HepG2 (cell line): ENCODE measurements around the gene APLF. TPM values are rescaled to one million over a fixed set of nuclear protein-coding genes. Genes with fewer than 3 reads are reported as not detected.
A peak's percentile ranks its signal among the peaks of the same experiment; 100 is the strongest.

Experiments
- ATAC-seq: fragments of 200-7000 bp; cut with Tn5 transposase; 3 replicates; pipeline ENCODE4 v1.9.1; 2020; ENCODE audit warnings: mild to moderate bottlenecking, moderate library complexity
- BruUV-seq: library from RNA; stranded (reverse); fragments of 400-500 nt; replicated peaks from 2 replicates; lab custom pipeline; 2021; lab: Mats Ljungman, UMichigan
- CTCF ChIA-PET: fragments of 300-600 bp; formaldehyde crosslinking; extraction: SDS; loops from one replicate; lab custom pipeline; 2021; ENCODE audit warnings: low total read pairs, inconsistent platforms, low intra/inter-chr PET ratio; lab: Yijun Ruan, JAX
- POLR2A ChIA-PET: fragments of 350-600 bp; sonication (Branson Sonifier 250); formaldehyde crosslinking; loops from one replicate; lab custom pipeline; 2020; ENCODE audit warnings: antibody characterized with exemption, inconsistent platforms; lab: Yijun Ruan, JAX
- DNase-seq: peaks from one replicate; pipeline ENCODE4 v3.0.0-alpha.2; 2015; ENCODE audit warnings: low spot score
- FAIRE-seq: peaks from 3 replicates; lab custom pipeline; 2011; peaks lifted over from hg19 to GRCh38; lab: Jason Lieb, UNC
- H2AFZ ChIP-seq: one replicate; pipeline ENCODE4 v1.6.1; 2011; ENCODE audit warnings: low read length, inconsistent platforms
- H3K27ac ChIP-seq: fragments of 300-600 bp; 3 replicates; pipeline ENCODE4 v1.8.0; 2011; ENCODE audit warnings: mixed run types, mild to moderate bottlenecking, mixed read lengths, low read length, inconsistent platforms; ENCODE audit not compliant: insufficient read depth; ENCODE audit errors: extremely low read length
- H3K27me3 ChIP-seq, 2 experiments: fragments of 200-600 bp in 1 of 2; 2 replicates in 1 of 2; 3 replicates in 1 of 2; pipeline versions ENCODE4 v1.6.0 to v1.8.0; 2011; ENCODE audit warnings: low read length in 2 of 2, mild to moderate bottlenecking in 2 of 2, moderate library complexity in 2 of 2, inconsistent platforms in 1 of 2; ENCODE audit not compliant: insufficient read depth in 2 of 2, control insufficient read depth in 1 of 2
- H3K36me3 ChIP-seq, 2 experiments: fragments of 200-600 bp in 1 of 2; replicated peaks in 1 of 2; 2 replicates in 1 of 2; 3 replicates in 1 of 2; pipeline versions ENCODE4 v1.5.1 to v1.8.0; 2011; ENCODE audit warnings: low read length in 2 of 2, inconsistent platforms in 1 of 2; ENCODE audit not compliant: insufficient read depth in 2 of 2, control insufficient read depth in 1 of 2
- H3K4me1 ChIP-seq: 2 replicates; pipeline ENCODE4 v1.5.1; 2012; ENCODE audit warnings: low read length, inconsistent platforms; ENCODE audit not compliant: insufficient read depth
- H3K4me2 ChIP-seq: 2 replicates; pipeline ENCODE4 v1.6.0; 2011; ENCODE audit warnings: low read depth, low read length, inconsistent platforms
- H3K4me3 ChIP-seq, 3 experiments: fragments of 200-600 bp in 1 of 3; sonication (generic), shearing (Covaris generic) in 1 of 3; replicated peaks in 1 of 3; 2 replicates each; pipeline ENCODE4 v1.5.1; 2011 to 2016; ENCODE audit warnings: low read length in 3 of 3, inconsistent platforms in 2 of 3, low read depth in 2 of 3, mild to moderate bottlenecking in 2 of 3, control low read depth in 1 of 3, mixed read lengths in 1 of 3; ENCODE audit not compliant: insufficient read depth in 1 of 3
- H3K79me2 ChIP-seq: one replicate; pipeline ENCODE4 v1.6.1; 2011; ENCODE audit warnings: low read length, inconsistent platforms; ENCODE audit not compliant: insufficient read depth
- H3K9ac ChIP-seq: 2 replicates; pipeline ENCODE4 v1.6.0; 2011; ENCODE audit warnings: mild to moderate bottlenecking, low read depth, low read length, inconsistent platforms; ENCODE audit not compliant: insufficient read depth
- H3K9me3 ChIP-seq: 2 replicates; pipeline ENCODE4 v1.5.1; 2012; ENCODE audit warnings: mild to moderate bottlenecking, low read length
- H4K20me1 ChIP-seq: 2 replicates; pipeline ENCODE4 v1.6.0; 2011; ENCODE audit warnings: inconsistent platforms, mild to moderate bottlenecking, low read length, moderate library complexity; ENCODE audit not compliant: insufficient read depth
- NFYB ChIP-seq: sonication (generic); formaldehyde crosslinking; IDR thresholded peaks from 2 replicates; pipeline ENCODE4 v1.4.0; 2020; ENCODE audit warnings: missing genetic modification reagents
- ZNF558 ChIP-seq: sonication (generic); formaldehyde crosslinking; IDR thresholded peaks from 2 replicates; pipeline ENCODE4 v1.9.0; 2022; ENCODE audit warnings: mild to moderate bottlenecking, missing genetic modification reagents, borderline replicate concordance
- ZNF713 ChIP-seq: sonication (generic); formaldehyde crosslinking; IDR thresholded peaks from 2 replicates; pipeline ENCODE4 v1.4.0; 2020; ENCODE audit warnings: mild to moderate bottlenecking, missing genetic modification reagents
- WGBS: methylation state at CpG from one replicate; pipeline ENCODE4 v1.1.6; 2017; ENCODE audit warnings: low lambda C conversion rate; 5-methylcytosine and 5-hydroxymethylcytosine counted together
- in situ Hi-C: cut with HindIII; loops from 2 replicates; pipeline ENCODE4 v1.10.0; 2017; ENCODE audit warnings: low pct_unique_long_range_greater_than_20kb; ENCODE audit not compliant: extremely low pct_ligation_motif_present
- intact Hi-C: fragments of 100-400 bp; cut with micrococcal nuclease; formaldehyde crosslinking; loops from one replicate; pipeline ENCODE4 v1.10.0; 2022; ENCODE audit not compliant: unreplicated experiment
- polyA plus RNA-seq, 8 experiments: library from polyadenylated mRNA; depleted of rRNA in 3 of 8; stranded (reverse) in 7 of 8; unstranded in 1 of 8; fragments of >200 nt; fragmentation: Illumina TruSeq in 4 of 8; extraction: Trizol in 4 of 8; gene quantifications; 2 replicates each; pipeline versions ENCODE4 v1.2.1 to v1.2.3, GENCODE V29; 2011 to 2016; ENCODE audit warnings: low read depth in 4 of 8, missing spikeins in 1 of 8, mixed read lengths in 1 of 8; ENCODE audit not compliant: insufficient read depth in 1 of 8
- total RNA-seq, 5 experiments: library from RNA; depleted of rRNA; stranded (reverse); fragments of >200 nt; fragmentation: Illumina TruSeq; extraction: Trizol; gene quantifications; 2 replicates each; pipeline ENCODE4 v1.2.3, GENCODE V29; 2016; ENCODE audit warnings: low read depth in 1 of 5
- TF ChIP-seq, protein P1 (sequence below): sonication (generic); formaldehyde crosslinking; IDR thresholded peaks from 2 replicates; pipeline ENCODE4 v1.4.0; 2020; ENCODE audit warnings: missing genetic modification reagents, mild to moderate bottlenecking, borderline replicate concordance

The APLF gene
- total and polyA plus RNA-seq, 2 of the 13 experiments (the other 11 are each of a cell fraction or from before 2014, with no cell fraction given) = 0.45 to 2.2 TPM

GRCh38 chr2:68483011-68483410 is 15.6 kb downstream of the APLF start:
- Histone ChIP-seq H3K79me2 (no peaks in the 10 kb centered on the region), H4K20me1 (no peaks in the 10 kb centered on the region), H3K9ac (no peak overlapping the region), H3K36me3 (no peaks in the 10 kb centered on the region), H3K4me1 (no peaks in the 10 kb centered on the region), H3K27ac (no peak overlapping the region), H3K4me3 (no peak overlapping the region), H3K4me2 (no peak overlapping the region), H3K27me3 (no peaks in the 10 kb centered on the region), H2AFZ (no peak overlapping the region), H3K9me3 (no peaks in the 10 kb centered on the region)
- TF ChIP-seq NFYB (CRISPR knock-in tag) (no peak), ZNF713 (CRISPR knock-in tag) (no peak), ZNF558 (CRISPR knock-in tag) (no peak)
- TF ChIP-seq, protein P1, sequence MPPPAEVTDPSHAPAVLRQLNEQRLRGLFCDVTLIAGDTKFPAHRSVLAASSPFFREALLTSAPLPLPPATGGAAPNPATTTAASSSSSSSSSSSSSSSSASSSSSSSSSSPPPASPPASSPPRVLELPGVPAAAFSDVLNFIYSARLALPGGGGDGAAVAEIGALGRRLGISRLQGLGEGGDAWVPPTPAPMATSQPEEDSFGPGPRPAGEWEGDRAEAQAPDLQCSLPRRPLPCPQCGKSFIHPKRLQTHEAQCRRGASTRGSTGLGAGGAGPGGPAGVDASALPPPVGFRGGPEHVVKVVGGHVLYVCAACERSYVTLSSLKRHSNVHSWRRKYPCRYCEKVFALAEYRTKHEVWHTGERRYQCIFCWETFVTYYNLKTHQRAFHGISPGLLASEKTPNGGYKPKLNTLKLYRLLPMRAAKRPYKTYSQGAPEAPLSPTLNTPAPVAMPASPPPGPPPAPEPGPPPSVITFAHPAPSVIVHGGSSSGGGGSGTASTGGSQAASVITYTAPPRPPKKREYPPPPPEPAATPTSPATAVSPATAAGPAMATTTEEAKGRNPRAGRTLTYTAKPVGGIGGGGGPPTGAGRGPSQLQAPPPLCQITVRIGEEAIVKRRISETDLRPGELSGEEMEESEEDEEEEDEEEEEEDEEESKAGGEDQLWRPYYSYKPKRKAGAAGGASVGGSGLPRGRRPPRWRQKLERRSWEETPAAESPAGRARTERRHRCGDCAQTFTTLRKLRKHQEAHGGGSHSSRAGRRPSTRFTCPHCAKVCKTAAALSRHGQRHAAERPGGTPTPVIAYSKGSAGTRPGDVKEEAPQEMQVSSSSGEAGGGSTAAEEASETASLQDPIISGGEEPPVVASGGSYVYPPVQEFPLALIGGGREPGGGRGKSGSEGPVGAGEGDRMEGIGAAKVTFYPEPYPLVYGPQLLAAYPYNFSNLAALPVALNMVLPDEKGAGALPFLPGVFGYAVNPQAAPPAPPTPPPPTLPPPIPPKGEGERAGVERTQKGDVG (CRISPR knock-in tag) = 0 out of 2 replicates have a peak, but pooled peaks have one; percentile 40
- no peak for DNase-seq
- FAIRE-seq = no peak
- 33% methylated on average over 2 of the region's 3 CpGs for WGBS
- CTCF ChIA-PET = no interaction called here
- no peak for ATAC-seq
- in situ Hi-C loops (no loop called here), intact Hi-C loops (no loop called here)
- no TSS peak for BruUV-seq
- POLR2A ChIA-PET = no interaction called here
